SW 1271 (cell line): Measurements from ENCODE around the gene PTPRN2.
"Not testable (repeated sequence)": the region's sequence is repeated elsewhere in the genome, so short reads cannot be mapped to it uniquely, and the experiment has no call there.

Source experiments
- DNase-seq, 2 experiments: peaks; one replicate each; lab custom pipeline; 2025; lab: John Stamatoyannopoulos, UW

The PTPRN2 gene

DNA sequence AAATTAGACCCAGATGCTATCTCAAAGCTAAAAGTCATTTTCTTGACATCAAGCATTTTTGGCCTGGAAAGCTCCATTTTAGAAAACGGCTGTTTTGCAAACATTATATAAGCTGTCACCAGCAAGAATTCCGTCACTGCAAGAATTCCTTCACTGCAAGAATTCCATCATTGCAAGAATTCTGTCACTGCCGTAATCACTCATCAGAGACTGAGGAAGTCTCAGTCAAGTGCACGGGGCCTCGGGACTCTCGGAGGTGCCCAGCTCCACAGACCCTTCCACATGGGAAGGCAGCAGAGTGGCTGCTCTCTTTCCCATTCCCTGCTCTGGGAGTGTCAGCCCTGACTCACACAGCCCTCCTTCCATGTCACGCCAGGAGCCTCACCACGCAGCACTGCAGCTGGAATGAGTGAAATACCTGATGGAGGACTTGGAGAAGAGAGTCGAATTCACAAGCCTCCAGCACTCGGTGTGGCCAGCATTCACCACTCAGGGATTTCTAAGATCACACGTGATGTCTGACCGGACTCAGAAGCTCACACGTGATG is 168.3 kb downstream of the PTPRN2 start:
- DNase-seq, result no peak

DNA sequence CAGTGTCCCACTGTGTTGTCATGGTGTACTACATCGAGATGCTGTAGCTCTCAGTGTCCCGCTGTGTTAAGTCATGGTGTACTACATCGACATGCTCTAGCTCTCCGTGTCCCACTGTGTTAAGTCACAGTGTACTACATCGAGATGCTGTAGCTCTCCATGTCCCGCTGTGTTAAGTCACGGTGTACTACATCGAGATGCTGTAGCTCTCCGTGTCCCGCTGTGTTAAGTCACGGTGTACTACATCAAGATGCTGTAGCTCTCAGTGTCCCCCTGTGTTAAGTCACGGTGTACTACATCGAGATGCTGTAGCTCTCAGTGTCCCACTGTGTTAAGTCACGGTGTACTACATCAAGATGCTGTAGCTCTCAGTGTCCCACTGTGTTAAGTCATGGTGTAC is 169.2 kb downstream of the PTPRN2 start:
- not testable (repeated sequence) for DNase-seq

DNA sequence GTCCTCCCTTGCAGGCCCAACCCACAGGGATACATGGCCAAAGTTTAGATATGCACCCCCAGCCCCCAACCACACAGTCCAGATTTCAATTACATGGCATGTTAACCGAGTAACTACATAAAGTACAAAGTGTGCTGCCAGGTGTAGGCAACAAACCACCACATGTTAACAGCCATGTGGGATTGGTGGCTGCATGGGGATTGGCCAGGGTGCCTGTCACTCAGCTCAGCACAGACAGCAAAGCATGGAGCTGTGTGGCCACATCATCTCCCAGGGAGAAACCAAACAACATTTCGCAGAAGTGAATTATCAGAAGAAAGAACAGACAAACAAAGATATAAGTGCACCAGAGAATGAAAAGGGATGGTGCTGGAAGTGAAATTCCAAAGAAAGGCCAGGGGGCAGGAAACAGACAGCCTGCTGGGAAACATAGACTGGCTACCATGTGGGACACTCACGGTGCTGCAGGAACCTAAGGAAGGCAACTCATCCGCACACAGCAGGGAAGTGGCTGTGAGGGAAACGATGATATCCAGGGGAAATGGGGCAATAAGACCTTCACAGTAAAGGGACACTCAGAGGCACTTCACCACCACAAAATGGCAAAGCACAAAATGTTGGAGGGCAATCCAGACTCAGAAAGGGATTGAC is 171.2 kb downstream of the PTPRN2 start:
- DNase-seq, result no peak

DNA sequence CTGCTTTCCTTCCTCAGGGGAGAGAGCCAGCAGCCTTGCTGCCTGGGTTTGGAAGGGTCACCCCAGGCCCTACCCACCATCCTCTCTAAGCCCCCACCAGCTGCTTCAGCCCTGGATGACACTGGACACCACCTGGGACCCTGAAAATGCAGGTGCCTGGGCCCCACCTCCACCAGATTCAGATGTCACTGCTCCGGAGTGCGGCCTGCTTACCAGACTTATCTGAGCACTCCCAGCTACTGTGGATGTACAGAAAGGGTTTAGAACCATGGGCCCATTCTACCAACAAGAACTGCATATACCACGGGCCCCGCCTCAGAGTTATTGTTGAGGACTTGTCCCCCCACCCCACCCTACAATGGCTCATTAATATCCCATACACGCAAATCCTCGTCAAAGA is 172.3 kb downstream of the PTPRN2 start:
- no peak for DNase-seq

DNA sequence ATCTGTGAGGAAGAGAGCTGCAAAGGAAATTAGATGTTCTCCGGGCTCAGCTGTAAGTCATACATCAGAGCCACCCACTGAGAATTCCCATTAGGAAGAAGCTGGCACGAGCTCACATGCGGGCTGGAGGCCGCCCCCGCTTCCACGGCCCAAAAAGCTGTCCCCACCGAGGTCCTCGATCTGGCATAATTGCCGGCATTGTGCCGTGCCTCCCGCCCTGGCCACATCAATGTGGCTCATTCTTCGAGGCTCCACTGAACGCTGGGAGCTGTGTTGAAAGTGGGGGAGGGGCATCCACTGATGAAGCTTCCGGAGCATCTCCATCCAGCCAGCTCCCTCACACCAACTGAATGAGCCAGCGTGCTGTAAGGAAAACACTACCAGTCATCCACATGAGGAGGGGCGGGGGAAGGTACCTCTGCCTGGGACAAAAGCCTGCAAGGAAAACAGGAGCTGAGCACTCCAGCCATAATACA is 173.1 kb downstream of the PTPRN2 start:
- no peak for DNase-seq

DNA sequence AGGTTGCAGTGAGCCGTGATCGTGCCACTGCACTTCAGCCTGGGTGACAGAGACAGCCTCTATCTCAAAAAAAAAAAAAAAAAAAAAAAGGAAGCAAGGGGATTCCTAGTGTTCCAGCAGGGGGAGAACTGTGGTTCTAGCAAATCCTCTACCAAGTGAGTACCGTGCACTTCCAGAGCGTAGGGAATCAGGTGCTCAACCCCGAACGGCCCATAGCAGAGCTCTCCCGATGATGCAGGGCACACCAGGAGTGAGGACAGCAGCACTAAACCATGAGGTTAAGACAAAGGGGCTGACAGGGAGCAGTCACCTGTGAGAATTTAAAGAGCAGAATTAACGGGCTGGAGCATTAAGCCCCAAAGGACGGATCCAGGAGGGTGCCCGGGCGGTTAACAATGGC is 173.6 kb downstream of the PTPRN2 start:
- DNase-seq, result no peak

DNA sequence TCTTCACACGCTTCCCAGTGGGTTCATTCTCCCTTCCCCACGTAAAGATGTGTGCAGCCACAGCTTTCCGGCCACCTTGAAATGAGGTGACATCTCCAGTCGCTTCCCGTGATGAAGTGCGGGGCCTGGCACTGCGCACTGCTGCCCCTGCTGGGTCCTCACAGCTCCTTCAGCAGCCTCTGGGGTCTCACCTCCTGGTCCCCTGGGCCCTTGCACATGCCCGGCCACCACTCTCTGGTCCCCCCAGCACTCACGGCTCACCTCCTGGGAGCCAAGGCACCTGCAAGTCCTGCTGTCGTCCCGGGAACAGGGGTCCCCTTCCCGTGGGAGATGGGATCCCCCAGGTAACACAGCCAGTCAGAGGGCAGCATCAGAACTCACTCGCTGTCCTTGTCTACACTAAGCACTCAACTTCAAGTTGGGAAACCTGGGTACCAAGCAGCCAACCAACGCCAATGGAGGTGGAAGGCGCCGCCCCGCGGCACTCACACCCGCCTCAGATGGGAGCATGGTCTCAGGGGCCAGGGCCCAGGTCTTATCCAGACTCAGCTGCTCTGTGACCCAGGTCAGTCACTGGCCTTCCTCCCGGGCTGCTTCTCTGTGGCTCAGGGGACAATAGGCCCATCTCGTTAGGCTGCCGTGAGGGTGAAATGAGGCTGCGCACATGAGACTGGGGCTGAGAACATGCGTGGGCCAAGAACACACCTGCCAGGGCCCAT is 176.2 kb downstream of the PTPRN2 start:
- DNase-seq, result no peak

DNA sequence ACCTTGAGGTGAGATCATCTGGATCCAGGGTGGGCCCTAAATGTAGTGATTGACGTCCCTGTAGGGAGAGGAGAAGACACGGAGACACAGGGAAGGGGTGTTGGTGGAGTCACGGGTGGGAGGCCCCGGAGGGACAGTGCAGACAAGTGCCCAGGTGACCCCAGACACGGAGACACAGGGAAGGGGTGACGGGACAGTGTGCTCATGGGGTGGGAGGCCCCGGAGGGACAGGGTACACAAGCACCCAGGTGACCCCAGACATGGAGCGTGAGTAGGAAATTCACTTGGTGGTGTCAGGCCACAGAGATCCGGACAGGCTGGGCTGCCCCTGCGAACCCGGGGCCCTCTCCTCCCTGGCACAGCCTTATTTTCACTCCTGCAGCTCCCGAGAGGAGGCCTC is 176.9 kb downstream of the PTPRN2 start:
- no peak for DNase-seq

DNA sequence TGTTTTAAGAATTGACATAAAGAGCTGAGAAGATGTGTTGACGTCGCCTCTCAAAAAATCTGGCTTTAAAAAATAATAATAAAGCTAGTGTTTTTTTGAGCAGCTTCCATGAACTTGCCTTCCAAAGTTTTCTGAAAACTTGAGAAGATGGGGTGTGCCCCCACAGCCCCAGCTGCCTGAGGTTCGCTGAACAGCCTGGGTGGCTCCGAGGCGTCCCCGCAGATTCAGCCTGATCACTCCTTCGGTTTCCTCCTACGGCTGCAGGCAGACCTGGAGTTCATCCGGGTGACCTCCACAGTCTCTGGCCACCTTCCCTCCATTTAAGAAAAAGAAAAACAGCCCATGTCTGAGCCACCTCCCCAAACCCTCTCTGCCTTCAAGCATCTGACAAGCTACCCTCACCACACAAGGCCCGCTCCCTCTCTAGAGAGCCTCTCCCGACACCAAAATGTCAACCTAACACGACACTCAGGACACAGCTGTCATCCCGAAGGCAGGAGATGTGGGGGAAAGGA is 177.8 kb downstream of the PTPRN2 start:
- no peak for DNase-seq

DNA sequence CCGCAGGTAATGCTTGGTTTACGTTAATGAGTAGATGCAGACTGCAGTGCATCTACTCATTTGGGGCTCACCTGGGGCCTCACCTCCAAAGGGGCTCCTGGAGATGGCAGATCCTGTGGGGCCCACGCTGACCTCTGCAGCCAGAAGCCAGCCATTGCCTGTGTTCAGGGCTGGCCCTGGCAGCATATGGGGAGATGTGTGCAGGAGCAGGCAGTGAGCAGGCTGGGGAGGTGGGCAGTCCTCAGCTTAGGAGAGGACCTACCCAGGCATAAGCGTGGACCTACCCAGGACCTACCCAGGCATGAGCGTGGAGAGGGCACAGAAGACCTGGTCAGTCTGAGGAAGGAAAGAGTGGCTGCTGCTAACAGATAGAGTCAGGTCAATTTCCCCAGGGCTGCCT is 178.5 kb downstream of the PTPRN2 start:
- no peak for DNase-seq

DNA sequence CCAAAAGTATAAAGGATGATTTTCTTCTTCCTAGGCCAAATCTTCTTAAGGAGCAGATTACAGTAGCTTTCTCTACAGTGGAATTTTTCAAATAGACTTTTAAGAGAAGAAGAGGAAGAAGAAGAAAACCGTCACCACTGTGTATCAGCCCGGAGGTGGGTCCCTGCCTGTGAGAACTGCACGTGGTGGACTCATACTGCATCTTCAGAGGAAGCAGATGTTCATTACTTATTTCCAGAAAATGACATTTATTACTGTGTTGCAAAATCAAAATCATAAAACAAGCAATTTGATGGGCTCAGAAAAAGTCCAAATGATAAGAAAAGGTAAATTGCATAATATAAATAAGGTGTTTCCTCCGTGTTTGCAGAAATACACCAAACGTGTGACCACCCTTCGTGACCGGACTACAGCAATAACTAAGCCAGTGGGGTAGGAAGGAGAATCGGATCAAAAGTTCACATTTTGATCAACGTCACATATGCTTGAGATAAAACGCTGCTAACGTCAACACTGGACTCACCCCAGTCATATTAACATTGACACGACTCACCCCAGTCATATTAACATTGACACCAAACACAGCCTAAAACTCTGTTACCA is 179.2 kb downstream of the PTPRN2 start:
- no peak for DNase-seq

DNA sequence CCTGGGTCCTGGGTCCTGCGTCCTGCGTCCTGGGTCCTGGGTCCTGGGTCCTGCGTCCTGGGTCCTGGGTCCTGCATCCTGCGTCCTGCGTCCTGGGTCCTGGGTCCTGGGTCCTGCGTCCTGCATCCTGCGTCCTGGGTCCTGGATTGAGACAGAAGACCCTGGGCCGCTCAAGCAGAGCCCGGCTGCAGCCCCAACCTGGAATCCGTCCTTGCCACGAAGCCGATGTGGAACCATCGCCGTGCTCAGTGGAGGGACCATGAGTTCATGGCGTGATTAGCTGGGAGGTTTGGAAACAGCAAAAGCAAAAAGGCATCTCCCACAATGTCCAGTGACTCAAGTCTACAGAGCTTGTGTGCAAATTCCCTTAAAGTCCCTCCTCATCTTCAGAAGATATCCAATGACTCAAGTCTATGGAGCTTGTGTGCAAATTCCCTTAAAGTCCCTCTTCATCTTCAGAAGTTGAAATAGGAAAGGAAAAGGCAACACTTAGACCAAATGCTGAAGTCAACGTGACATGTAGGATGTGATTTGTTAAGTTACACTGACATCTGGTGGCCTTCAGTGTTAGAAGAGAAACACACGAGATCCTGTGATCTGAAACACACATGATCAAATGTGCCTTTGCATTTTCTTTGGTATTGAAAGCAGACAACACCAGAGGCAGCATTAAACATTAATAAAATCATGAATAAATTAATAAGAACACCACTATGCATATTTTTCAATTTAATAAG is 179.9 kb downstream of the PTPRN2 start:
- peak; percentile 6 to 31 for DNase-seq

DNA sequence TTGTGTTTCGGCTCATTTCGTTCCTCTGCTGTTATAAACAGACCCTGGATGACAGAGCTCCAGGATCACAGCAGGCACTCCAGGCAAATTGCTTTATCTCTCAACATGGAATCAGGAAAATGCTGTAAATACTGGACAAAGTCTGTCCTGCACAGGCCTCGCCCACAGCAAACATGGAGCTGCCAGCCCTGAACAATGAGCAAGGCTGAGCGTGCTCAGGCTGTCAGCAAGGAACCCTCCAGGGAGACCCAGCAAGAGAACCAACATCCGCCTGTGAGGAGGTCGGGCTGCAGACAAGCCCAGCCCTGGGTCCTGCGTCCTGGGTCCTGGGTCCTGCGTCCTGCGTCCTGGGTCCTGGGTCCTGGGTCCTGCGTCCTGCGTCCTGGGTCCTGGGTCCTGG is 180.8 kb downstream of the PTPRN2 start:
- DNase-seq, result no peak

DNA sequence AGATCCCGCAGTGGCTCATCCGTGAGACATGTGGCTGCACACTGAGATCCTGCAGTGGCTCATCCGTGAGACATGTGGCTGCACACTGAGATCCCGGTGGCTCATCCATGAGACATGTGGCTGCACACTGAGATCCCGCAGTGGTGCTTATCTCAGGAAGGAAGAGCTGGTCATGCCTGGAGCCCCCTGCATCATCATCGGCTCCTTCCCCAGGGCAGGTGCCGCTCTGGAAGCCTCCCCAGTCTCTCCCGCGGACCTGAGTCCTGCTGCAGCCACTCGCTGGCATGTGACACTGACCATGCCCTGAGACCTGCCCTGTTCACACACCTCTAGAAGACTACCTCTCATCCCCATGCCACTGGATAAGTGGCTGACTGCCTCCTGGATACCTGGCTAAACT is 181.3 kb downstream of the PTPRN2 start:
- DNase-seq, result no peak

DNA sequence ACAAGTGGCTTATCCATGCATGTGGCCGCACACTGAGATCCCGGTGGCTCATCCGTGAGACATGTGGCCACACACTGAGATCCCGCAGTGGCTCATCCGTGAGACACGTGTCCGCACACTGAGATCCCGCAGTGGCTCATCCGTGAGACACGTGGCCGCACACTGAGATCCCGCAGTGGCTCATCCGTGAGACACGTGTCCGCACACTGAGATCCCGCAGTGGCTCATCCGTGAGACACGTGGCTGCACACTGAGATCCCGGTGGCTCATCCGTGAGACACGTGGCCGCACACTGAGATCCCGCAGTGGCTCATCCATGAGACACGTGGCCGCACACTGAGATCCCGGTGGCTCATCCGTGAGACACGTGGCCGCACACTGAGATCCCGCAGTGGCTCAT is 181.9 kb downstream of the PTPRN2 start:
- DNase-seq, result not testable (repeated sequence)

DNA sequence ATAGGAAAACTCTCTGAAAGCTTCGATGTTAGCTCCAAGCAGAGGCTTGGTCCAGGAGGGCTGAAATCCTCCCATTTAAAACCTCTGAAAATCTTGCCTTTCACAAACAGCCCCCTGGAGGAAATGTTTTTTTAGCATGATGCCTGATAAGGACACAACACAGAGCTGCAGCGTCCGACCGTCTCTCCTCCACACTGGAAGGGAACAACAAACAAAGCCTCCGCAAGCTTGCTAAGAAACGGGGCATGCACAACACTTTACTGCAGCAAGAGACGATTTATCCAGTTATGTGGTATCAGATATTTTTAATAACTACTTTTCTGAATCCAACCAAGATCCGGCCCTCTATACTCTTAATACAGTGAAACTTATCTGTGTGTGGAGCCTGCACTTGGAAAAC is 182.3 kb downstream of the PTPRN2 start:
- DNase-seq, result no peak

DNA sequence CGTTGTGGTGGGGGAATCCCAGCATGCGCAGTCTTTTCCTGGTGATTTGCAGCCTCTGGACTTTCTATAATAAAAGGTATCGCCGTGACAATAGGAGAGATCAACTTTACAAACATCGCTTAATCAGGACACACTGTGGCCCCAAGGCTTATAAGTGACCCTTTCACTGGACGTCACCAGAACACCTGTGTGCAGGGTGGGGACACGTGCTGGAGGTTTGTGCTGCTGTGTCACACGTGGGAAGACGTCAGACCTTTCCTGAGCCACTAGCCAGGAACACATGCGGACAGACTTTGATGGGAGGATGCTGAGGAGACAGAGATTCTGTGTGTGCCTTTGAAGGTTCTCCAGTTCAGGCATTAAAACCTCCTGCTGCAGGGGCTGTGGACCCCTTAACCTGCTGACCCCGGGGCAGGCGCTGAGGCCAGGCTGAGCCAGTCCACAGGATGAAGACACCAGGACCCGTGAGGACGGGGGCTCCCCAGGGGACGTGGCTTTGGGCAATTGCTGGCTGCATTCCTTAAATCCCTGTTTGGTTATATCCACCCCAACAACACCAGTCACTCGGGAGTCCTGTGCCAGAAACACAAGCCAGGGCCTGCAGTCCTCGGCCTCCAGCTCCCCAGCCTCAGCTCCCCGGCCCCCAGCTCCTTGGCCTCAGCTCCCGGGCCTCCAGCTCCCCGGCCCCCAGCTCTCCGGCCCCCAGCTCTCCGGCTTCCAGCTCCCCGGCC is 183.4 kb downstream of the PTPRN2 start:
- DNase-seq, result no peak

DNA sequence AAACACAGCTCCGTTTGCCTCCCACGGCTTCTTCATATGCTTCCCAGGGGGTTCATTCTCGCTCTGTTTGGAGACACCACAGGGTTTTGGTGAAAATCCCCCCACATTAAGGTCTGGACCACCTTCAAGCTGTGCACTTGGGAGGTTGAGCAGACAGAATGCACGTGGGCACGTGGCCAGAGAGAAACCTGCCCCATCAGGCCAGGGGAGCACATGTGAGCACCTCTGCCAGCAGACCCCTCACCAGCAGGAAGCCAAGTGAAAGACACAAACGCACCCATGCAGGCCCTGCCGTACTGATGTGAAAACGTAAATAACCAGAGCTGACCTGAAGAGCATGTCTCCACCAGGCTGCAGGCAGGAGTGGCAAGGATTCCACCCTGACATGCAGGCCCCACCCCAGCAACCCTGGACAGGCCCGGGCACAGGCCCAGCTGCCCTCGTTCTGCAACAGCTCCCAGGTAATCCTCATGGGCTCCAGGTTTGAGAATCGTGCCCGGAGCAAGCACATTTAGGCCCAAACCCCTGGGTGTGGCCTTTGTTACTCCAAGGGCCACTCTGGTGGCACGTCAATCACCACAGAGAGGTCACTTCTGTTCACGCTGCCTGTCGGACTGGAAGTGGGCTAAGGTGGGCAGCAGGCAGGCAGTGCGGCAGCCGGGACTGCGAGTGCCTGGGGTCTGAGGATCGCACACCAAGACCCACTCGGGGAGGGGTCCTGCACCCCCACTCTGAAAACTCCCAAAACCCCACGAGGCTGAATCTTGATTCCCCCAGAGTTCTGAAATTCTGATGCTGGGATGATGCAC is 184.4 kb downstream of the PTPRN2 start:
- DNase-seq, result no peak

DNA sequence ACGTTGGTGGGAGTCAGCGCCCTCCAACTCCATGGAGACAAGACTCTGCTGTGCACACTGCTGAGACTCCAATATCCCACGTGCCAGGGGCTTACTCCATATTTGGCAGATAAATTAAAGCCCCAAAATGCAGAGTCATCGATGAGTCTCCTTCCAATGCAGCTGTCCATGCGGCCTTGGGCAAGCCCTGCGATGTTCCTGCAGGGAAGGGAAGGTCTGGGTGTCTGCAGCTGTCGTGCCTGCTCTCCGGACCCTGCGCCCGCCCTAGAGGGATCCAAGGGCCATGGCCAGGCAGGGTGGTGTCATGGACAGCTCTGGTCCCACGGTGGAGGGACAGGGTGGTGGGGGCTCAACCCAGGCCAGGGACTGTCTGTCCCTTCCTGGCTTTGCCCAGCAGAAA is 185.2 kb downstream of the PTPRN2 start:
- DNase-seq, result no peak

DNA sequence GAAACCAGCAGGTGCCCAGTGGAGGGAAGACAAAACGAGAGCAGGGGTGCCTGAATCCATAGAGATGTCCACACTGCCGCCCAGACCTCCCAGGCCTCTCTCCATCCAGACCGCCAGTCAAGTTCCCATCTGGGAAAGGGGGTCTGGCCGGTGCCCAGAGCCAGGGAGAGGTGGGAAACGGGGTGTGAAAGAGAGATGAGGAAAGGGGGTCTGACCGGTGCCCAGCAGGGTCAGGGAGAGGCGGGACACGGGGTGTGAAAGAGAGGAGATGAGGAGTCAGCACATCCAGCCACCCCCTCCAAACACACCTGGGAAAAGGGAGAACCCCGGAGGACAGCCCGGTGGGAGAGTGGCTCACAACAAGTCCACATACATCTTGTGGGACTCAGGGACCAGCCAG is 185.8 kb downstream of the PTPRN2 start:
- no peak for DNase-seq

DNA sequence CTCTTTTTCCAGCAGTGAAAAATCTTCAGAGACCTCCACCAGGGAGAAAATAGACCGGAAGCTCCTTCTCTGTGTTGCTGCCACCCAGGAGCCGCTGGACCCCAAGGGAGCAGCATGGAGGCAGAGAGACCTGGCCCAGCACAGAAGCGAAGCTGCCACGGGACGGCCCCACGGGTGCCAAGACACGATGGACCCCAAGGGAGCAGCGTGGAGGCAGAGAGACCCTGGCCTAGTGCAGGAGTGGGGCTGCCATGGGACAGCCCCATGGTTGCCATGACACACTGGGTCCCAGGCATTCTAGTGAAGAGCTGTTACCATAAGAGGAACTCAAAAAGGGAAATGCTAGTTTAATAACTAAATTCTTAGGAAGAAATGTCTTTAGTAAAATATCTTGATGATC is 186.3 kb downstream of the PTPRN2 start:
- DNase-seq, result no peak
